A172 (cell line): ENCODE measurements around the gene RNASEH1. TPM values are rescaled to one million over a fixed set of nuclear protein-coding genes. Genes with fewer than 3 reads are reported as not detected.

ENCODE experiments used
- DNase-seq: peaks from one replicate; pipeline ENCODE4 v3.0.0-alpha.2; 2015; ENCODE audit warnings: low spot score
- total RNA-seq: library from RNA; depleted of rRNA; stranded (reverse); fragments of >200 nt; shearing (Covaris generic); gene quantifications from 2 replicates; pipeline ENCODE4 v1.2.3, GENCODE V29; 2014; rRNA removed

Gene RNASEH1, protein sequence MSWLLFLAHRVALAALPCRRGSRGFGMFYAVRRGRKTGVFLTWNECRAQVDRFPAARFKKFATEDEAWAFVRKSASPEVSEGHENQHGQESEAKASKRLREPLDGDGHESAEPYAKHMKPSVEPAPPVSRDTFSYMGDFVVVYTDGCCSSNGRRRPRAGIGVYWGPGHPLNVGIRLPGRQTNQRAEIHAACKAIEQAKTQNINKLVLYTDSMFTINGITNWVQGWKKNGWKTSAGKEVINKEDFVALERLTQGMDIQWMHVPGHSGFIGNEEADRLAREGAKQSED
- total RNA-seq: 55.3 and 61.6 TPM in 2 replicates

DNA sequence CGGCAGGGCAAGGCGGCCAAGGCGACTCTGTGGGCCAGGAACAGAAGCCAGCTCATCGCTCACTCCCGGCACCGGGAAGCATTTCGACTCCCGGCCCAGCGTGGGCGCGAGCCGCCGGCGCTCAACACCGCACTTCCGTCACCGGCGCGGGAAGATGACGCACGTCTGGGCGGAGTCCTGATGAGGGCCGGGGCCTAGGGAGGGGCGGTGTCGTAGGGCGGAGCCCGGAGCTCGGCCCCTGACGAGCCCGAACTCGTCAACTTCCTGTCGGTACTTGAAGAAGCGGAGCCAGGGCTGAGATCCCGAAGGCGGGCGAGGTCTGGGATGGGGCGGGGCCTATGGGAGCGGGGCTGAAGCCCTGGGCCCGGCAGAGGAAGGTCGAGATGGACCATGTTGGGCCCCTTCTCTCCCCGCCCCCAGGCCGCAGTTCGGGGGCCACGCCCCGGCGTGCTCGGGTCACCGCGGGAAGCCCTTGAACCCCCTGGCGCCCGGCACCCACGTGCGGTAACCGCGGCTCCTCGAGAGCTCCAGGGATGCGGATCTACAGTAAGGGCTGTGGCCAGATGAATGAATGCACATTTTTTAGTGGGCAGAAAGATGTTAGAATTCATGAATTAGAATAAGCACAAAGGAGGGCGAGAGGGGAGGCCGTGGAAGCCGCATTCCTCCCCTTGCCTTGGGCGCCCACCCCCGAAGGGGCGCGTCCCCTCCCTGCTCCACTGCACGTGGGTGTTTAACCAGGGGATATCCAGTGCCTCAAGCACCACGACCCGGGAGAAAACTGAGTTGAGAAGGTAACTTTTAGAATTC lies at the start of gene RNASEH1:
Gene RNASEH1, minus strand, starts transcription at position 129 of the 810 bp plus-strand sequence. Its CDS starts 73 bp downstream, at position 56.
- peak; percentile 97 for DNase-seq

DNA sequence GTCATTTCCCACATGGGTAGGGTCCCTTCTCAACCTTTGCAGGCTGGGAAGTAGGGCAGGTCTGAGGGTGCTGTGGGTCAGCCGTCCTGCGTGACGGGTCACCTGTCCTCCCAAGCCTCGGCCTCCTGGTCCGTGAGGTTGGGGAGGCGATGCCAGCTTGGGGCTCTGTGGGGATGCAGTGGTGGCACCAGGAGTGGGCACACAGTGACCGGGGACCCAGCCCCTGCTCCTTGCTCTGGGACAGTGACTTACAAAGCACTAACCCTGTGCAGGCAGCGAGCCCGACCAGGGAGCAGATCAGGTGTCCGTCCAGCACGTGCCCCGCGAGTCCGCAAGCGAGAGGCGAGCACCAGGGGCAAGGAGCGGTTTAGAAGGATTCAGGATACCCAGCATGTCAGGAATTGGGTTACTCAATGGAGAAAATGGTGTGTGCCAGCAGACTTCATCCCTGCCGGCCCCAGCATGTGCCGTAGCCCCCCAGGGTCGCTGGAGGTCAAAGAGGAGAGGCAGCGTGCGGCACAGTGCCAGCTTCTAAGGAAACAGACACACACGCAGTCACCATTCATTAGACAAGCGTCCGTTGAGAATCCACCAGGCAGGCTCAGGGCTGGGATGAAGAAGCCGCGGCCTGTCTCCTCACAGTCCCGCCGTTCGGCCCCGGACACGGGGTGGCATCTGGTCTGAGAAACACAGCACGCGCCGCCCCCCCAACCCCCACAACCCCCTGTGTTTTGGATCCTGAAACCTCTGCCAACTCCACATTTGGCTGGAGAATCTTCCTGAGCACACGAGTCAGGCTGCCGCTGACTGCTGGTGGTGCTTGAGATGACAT lies 48.5 kb upstream of the RNASEH1 start:
- no peak for DNase-seq

DNA sequence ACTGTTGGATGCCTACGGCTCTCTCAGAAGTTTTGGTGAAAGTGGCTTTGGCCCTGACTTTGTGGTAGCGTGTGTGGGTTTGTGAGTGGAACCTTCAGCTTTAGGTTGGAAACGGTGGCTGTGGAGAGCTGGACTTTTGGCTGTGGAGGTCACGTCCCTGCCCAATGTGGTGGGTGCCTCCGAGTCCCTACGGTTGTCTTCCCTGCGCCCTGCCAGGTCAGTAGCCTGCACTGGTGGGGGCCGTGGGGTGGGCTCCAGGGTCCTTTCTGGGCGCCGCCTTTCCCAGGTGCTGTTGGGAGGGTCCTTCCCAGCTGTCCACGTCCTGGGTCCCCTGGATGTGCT lies 47.9 kb upstream of the RNASEH1 start:
- no peak for DNase-seq

DNA sequence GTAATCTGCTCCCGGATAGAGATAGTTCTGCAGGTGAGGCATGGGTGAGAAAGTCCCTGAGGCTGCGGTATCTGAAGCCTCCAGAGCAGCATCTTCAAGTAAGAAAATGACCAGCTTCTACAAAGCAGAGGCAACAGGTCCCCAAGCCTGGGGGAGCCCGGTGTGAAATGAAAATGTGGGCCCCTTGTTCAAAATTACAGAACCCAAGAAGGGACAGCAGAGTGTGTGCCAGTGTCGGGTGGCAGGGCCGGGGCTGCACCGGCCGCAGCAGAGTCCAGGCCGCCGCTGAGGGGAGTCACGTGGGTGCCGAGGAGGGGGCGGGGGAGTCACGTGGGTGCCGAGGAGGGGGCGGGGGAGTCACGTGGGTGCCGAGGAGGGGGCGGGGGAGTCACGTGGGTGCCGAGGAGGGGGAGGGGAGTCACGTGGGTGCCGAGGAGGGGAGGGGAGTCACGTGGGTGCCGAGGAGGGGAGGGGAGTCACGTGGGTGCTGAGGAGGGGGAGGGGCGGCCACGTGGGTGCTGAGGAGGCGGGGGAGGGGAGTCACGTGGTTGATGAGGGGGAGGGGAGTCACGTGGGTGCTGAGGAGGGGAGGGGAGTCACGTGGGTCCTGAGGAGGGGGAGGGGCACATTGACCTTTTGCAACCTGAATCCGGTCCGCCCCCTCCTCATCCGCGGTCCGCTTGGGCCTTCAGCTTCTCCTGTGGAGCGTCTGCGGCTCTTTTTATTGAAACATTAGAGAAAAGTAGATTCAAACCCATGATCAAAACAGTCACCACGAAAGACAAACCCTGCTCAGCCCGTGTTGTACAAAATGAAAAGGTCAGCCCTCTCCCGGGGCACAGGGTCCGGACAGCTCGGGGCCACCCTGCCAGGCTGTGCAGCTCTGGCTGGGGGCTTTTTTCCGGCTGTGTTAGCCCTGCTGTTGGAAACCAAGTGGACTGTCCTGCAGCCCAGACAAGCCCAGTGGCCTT lies 47.1 kb upstream of the RNASEH1 start:
- DNase-seq: peak; percentile 26

DNA sequence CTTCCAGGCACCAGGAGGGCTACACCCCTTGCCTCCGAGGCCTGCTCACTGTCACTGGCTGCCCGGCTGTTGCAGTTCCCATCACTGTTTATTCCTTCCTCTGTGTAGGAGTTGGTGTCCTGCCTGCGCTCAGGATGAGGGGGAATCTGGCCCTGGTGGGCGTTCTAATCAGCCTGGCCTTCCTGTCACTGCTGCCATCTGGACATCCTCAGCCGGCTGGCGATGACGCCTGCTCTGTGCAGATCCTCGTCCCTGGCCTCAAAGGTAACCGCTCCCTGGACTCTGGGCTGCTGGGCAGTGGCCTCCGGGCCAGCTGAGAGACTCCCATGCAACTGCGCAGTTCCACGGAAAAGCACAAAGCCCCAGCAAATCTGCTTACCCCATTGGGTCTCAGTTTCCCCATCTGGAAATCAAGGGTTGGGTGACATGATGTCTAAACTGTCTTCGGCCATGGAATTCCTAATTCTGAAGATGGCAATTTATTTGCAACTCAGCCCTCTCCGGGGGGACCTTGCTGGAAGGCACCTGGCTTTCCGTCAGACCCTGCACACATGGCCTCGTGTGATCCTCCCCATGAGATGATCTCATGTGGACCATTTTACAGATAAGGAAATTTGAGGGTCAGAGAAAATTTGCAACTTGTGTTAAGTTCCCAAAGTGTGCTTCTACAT lies 46.2 kb upstream of the RNASEH1 start:
- no peak for DNase-seq

DNA sequence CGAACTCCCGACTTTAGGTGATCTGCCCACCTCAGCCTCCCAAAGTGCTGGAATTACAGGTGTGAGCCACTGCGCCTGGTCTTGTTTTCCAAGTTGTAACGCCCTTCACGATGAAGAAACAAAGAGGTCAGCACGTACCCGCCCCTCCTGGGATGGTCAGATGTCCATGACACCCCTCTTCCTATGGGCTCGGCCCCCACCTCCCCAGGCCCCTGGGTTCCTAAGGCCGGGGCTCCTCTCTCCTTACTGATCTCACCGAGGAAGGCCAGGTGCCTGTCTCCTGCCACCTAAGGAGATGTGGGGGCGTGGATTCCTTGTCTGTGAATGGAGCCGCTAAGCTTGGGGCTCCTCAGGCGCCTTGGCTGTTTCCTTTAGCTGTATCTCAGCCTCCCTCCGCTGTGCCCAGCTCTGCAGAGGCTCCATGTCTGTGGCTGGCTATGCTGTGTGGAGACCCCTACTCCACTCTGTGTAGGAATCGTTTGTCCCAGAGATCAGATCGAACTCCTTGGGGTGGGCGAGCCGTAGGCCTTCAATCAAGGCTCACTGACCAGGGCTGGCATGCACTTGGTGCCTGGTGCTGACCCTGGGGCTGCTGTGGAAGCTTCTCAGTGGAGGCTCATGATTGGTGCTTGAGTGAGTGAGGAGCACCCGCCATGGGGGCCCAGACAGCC lies 45.5 kb upstream of the RNASEH1 start:
- DNase-seq: no peak

DNA sequence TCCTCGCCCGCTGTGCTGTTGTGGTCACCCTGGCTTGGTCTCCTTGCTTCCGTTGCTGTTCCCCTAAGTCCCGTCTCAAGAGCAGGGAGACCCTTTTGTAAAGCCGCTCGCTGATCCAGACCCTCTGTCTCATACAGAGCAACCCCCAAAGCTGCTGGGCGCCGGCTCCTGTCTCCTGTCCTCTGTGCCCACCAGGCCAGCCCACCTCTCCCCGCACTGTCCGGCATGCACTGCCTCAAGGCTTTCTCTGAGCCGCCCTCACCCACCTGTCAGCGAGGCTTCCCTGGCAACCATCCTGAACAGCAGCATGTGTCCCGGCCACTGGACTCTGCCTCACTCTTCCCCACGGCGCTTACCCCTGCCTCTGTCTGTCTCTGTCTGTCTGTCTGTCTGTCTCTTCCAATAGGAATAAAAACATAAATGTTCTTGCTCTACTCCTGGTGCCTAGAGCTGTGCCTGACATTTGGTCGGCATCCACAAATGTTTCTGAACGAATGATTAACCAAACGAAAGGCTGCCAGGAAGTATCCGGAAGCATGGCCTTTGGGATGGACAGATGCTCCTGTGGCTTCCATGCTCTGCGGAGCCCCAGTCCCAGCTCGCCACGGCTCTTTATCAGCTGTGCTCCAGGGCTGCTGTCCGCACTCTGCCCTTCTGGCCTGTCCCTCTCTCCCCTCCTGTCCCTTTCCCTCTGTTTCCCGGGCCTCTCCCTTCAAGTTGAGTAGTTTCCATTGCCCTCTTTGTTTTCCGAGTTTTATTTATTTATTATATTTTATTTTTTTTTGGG lies 44.6 kb upstream of the RNASEH1 start:
- DNase-seq: no peak

DNA sequence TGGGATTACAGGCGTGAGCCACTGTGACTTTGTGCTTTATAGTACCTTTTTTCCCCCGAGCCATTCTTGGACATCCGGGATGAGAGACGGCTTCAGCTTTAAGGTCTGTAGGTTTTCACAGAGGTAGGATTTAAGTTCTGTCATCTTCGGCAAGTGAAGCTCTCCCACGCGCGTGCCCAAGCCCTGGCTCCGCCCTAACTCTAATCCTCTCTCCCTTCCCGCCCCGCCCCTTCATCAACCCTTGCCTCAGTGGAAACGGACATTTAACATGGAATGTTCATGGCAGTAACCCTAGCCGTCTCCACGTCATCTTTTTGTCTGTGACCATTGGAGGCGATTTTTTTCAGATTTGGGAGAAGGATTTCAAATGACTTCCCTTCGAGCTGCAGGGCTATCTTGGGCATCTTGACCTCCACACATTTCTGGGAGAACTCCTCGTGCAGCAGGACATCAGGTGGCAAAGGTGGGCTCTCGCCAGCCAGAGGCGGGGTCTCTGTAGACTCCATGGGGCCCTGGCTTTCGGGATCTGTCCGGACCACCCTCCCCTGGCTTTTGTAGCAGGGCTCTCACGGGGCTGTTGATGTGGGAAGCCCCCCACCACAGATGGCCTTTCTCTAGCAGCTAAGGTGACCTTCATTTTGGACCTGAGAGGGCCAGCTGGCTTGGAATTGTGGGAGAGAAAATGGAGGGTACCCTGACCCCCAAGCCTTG lies 43.6 kb upstream of the RNASEH1 start:
- DNase-seq: no peak

DNA sequence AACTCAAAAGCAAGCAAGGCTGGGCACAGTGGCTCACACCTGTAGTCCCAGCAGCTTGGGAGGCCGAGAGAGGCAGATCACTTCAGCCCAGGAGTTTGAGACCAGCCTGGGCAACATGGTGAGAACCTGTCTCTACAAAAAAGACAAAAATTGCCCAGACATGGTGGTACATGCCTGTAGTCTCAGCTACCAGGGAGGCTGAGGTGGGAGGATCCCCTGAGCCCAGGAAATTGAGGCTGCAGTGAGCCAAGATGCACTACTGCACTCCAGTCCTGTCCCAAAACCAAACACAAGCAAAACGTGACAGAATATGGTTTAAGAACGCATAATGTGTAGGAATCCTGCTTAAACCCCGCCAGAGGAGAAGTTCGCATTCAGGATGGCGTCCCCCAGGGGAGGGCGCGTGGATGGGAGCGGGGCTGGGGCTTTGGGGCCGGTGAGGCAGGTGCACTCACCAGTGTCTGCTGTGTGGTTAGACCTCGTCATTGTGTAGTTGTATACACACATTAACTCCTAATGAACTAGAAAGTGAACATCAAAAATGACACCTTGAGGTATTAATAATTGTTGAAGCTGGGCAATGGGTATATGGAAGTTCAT lies 42.2 kb upstream of the RNASEH1 start:
- DNase-seq: no peak

DNA sequence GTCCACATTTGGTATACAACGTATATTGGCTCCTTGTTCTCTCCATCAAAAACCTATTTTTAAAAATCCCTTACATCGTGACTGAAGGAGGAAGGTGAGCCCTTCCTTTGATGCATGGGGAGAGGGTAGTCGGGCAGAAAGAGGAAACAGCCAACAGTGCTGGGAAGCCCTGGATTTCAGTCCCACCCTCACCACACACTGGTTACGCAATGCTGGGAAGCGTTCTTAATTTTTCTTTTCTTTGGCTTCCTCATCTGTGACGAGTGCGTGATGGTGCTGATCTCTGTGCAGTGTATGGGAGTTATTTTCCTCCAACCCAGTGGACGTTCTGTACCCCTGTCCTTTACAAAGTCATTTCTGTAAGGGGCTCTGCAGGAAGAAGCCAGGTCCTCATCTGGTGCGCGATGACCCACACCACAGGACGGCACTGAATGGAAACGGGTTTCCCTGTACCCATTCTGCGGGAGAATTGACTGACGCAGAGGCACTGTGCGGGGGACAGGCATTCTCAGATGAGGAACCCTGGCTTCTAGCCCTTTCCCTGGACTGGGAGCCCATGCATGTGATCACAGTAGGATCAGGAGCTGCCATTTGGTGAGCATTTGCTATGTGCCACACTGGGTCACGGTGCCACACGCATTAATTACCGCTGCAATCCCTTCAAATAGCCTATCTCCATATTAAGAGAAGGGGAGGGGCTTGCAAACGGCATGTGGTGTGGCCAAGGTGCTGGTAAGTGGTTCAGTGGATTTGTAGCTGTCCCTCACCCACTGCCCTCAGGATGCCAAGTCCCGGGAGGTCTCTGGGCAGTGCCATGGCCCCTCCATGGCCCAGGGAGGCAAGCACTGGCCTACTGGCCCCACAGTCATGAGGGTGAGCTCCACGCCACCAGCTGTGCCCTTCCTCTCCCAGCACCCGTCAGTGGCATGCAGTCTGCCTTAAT lies 41.0 kb upstream of the RNASEH1 start:
- DNase-seq: no peak

DNA sequence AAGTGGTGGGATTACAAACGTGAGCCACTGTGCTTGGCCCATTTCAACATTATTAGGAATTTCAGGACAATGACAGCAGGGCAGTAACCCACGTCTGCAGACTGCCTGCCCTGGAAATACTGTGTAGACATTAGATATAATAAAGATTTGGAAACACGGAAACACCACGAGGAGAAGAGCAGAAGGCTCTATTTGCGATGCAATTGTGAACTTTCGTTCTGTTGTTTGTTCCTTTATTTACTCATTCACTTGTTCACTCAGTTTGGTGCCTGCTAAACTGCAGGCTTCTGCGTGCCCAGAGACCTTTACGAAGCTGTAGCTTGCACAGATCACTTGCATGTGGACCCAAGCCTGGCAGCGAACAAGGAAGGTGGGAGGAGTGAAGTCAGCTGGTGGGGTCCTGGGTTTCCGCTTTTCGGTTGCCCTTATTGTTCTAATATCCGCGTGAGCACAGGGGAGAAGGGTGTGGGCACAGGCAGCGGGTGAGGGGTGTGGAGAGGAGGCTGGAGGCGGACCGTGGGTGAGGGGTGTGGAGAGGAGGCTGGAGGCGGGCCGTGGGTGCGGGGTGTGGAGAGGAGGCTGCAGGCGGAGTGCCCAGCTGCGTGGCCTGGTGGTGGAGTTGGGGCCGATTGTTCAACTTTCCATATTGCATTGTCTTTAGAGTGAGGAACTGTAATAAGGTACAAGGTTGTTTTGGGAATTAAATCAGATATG lies 40.2 kb upstream of the RNASEH1 start:
- DNase-seq: no peak

DNA sequence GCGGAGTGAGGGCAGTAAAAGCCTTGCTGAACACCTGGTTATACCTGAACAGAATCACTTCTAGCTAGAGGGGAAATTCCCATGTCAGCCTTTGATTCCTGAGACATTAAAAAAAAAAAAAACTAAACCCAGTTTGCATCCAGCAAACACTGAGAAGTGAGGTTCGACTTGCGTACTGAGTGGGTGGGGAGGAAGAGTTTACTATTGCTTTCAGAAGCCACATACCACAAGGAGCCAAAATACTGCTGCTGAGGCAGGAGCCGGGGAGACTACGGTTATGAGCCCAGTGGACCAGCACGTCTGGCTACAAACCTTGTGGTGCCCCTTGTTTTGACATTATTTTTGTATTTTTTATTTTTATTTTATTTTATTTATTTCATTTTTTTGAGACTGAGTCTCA lies 39.4 kb upstream of the RNASEH1 start:
- DNase-seq: no peak

DNA sequence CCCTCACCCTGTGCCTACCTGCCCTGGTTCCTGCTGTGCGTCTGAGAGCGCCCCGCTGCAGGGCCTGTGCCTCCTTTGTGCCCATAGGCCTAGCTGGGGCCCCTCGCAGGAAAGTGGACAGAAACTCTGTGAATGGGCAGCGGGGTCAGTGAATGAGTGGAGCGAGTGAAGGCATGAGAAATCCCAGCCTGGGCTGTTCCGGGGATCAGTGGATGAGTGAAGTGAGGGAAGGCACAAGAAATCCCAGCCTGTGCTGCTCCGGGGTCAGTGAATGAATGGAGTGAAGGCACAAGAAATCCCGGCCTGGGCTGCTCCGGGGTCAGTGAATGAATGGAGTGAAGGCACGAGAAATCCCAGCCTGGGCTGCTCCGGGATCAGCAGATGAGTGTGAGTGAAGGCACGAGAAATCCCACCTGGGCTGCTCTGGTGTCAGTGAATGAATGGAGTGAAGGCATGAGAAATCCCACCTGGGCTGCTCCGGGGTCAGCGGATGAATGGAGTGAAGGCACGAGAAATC lies 38.8 kb upstream of the RNASEH1 start:
- DNase-seq: no peak

DNA sequence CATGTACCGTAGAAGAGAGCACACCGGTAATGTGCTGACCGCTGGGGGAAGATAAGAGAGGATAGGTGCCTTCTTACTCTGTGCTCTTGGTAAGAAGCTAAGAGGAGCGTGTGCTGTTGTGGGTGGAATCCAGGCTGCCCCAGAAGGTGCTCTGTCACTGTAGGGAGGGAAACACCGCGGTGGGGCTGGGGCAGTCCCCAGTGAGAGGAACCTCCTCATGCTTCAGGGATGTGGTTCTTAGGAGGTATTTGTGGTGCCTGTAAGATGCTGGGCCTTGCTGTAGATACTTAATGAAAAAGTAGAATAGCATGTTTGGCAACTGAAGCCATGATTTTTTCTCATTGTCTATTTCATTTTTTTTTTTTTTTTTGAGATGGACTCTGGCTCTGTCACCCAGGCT lies 37.9 kb upstream of the RNASEH1 start:
- no peak for DNase-seq

DNA sequence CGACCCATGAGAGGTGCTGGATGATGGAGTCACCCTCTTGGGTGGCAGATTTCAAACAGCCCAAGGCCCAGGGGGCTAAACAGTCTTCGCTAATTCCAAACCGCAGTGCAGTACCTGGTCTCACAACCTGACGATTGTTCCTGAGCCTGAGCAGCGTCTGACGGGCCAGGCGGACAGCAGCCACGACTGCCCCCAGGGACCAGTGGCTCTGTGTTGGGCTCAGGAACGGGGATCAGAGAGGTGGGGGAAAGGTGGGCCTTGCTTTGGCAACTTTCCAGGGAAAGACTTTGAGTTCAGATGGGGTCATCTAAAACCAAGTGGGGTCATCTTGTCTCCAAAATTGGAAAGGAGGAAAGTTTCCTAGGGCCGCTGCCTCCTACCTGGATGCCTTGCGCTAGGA lies 37.3 kb upstream of the RNASEH1 start:
- no peak for DNase-seq
